ENCODE data around the gene OGDH. TPM values are rescaled to one million over a fixed set of nuclear protein-coding genes. Genes with fewer than 3 reads are reported as not detected.

Gene OGDH
- total and polyA plus RNA-seq, 2 of the 13 experiments (the other 11 are each of a cell fraction or from before 2014, with no cell fraction given): 17.4 to 25.4 TPM

- no peak for TF ChIP-seq NR2F6 (IDR thresholded peaks at IDR 0.05)
- TF ChIP-seq NR2F6 (CRISPR knock-in tag; IDR thresholded peaks at IDR 0.05): no peak
- TF ChIP-seq ZNF839 (CRISPR knock-in tag; IDR thresholded peaks at IDR 0.05; ENCODE audit: borderline replicate concordance): no peak
- no peak for TF ChIP-seq EEA1 (CRISPR knock-in tag; IDR thresholded peaks at IDR 0.05; ENCODE audit: borderline replicate concordance)
- TF ChIP-seq ZNF496 (CRISPR knock-in tag; IDR thresholded peaks at IDR 0.05; ENCODE audit: insufficient replicate concordance): no peak
Observed at GRCh38 chr7:44681645-44682044, 75.2 kb downstream of the OGDH start (continued).

- DNase-seq (ENCODE audit: low spot score): no peak
- CTCF ChIA-PET (ENCODE audit: low intra/inter-chr PET ratio, low total read pairs): no interaction called here
- POLR2A ChIA-PET: no interaction called here
- in situ Hi-C loops (cut with HindIII; ENCODE audit: extremely low pct_ligation_motif_present, low pct_unique_long_range_greater_than_20kb) (no loop called here), intact Hi-C loops (cut with micrococcal nuclease; ENCODE audit: unreplicated experiment) (no loop called here)
- FAIRE-seq: no peak
- Histone ChIP-seq H3K9ac (ENCODE audit: insufficient read depth, low read depth, low read length) (no peak overlapping the region), H3K4me2 (ENCODE audit: low read depth, low read length) (no peak overlapping the region), H4K20me1 (ENCODE audit: insufficient read depth, low read length) (no peaks in the 10 kb centered on the region), H3K79me2 (ENCODE audit: insufficient read depth, low read length) (no peaks in the 10 kb centered on the region), H3K9me3 (ENCODE audit: low read length) (no peaks in the 10 kb centered on the region), H3K27ac (ENCODE audit: extremely low read length, insufficient read depth, low read length) (no peak overlapping the region), H3K36me3 (replicated peaks in 1 of 2; ENCODE audit: control insufficient read depth in 1 of 2, insufficient read depth in 2 of 2, low read length in 2 of 2) (peaks cover 2 to 9% of the 10 kb centered on the region in 2 experiments; a peak in 2 of 5 replicates), H3K4me1 (ENCODE audit: insufficient read depth, low read length) (no peaks in the 10 kb centered on the region), H2AFZ (ENCODE audit: low read length) (no peak overlapping the region), H3K4me3 (replicated peaks in 1 of 3; ENCODE audit: insufficient read depth in 1 of 3, low read depth in 2 of 3, low read length in 3 of 3) (no peak overlapping the region), H3K27me3 (ENCODE audit: control insufficient read depth in 1 of 2, insufficient read depth in 2 of 2, low read length in 2 of 2) (no peaks in the 10 kb centered on the region)
- BruUV-seq (replicated peaks): no TSS peak
- 94% methylated on average over 1 of the region's 1 CpG for WGBS (ENCODE audit: low lambda C conversion rate)
- no peak for TF ChIP-seq KDM5B (CRISPR knock-in tag; IDR thresholded peaks at IDR 0.05; ENCODE audit: borderline replicate concordance)
- TF ChIP-seq HOXD1 (CRISPR knock-in tag; IDR thresholded peaks at IDR 0.05): no peak
- no peak for TF ChIP-seq PHF21A (CRISPR knock-in tag; IDR thresholded peaks at IDR 0.05)
- TF ChIP-seq ZFP90 (CRISPR knock-in tag; IDR thresholded peaks at IDR 0.05; ENCODE audit: borderline replicate concordance): no peak
- TF ChIP-seq MXD4 (CRISPR knock-in tag; IDR thresholded peaks at IDR 0.05): no peak
- TF ChIP-seq ZBED4 (CRISPR knock-in tag; IDR thresholded peaks at IDR 0.05; ENCODE audit: borderline replicate concordance): no peak
- ATAC-seq: no peak
Observed at GRCh38 chr7:44685723-44686122, 79.3 kb downstream of the OGDH start.
